NCI-H748 treated with DMSO at 0.1 percent for 48 hours (cell line): Measurements from ENCODE around the gene SYNE1.
"Not testable (repeated sequence)": the region's sequence is repeated elsewhere in the genome, so short reads cannot be mapped to it uniquely, and the experiment has no call there.

Experiments used
- DNase-seq: peaks from one replicate; lab custom pipeline; 2025; lab: John Stamatoyannopoulos, UW

SYNE1 gene

DNA sequence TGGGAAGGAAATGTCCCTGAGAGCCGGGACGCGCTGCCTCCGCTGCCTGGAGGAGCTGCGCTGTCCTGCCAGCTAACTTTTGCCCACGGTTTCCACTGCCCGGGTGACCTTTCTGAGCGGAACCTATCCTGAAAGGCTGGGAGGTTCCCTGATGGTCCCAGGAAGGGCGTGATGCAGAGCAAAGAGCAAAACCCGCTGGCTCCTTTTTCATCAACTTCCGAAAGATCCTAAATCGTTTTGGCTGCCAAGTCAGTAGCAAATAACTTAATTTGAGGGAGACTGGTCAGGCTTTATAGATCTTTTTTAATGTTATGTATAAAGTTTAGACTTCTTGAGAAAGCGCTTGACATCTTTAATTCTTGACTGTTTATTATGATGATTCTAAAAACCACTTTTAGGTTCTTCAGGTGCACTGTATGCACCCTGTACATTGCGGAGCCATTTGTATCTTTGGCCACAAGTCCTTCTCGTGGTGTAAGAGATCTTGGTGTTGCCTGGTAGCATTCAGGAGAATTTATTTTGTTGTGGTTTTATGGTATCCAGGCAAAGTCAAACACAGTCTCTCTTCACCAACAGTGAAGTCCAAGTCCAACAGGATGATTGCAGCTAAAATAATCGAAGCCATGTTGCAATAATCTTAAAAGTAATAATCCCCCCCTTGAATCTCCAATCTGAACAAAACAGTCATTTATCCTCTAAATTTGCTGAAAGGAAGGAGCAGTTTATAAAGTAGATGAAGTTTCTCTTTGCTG is at the start of gene SYNE1:
TSS of gene SYNE1 (minus strand) at position 67 of the 752 bp plus-strand sequence. CDS start 9,031 bp downstream, outside the sequence.
- no peak for DNase-seq

DNA sequence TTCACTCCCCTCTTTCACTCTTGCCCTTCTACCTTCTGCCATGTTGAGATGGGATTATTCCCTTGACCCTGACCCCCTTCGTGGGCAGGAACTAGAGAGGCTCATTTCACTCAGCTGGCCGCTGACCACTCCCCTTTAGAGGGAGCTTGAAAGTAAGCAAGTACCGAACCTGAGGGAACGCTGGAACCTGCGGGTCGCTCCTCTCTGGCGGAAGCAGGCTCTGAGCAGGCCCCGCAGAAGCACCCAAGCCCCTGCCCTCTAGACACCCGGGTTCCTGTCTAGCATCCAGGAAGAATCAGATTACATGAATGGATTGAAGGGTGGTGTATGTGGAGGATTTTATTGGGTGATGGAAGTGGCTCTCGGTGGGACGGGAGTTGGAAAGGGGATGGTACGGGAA is 48.7 kb upstream of the SYNE1 start:
- DNase-seq, result no peak

DNA sequence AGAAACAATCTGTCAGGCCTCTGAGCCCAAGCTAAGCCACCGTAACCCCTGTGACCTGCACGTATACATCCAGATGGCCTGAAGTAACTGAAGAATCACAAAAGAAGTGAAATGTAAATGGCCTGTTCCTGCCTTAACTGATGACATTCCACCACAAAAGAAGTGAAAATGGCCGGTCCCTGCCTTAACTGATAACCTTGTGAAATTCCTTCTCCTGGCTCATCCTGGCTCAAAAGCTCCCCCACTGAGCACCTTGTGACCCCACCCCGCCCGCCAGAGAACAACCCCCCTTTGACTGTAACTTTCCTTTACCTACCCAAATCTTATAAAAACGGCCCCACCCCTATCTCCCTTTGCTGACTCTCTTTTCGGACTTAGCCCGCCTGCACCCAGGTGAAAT is 45.8 kb upstream of the SYNE1 start:
- DNase-seq, result not testable (repeated sequence)

DNA sequence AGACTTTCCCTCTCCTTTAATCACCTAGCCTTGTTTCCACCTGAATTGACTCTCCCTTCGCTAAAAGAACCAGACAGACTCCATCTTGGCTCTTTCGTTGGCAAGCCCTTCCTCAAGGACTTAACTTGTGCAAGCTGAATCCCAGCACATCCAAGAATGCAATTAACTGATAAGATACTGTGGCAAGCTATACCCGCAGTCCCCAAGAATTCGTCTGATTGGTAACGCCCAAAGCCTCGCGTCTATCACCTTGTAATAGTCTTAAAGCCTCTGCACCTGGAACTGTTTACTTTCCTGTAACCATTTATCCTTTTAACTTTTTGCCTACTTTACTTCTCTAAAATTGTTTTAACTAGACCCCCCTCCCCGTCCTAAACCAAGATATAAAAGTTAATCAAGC is 45.0 kb upstream of the SYNE1 start:
- DNase-seq, result no peak

- DNase-seq, result no peak
Observed at GRCh38 chr6:152680879-152681517, 43.8 kb upstream of the SYNE1 start.

GRCh38 chr6:152680151-152680550 is 43.0 kb upstream of the SYNE1 start:
- no peak for DNase-seq

DNA sequence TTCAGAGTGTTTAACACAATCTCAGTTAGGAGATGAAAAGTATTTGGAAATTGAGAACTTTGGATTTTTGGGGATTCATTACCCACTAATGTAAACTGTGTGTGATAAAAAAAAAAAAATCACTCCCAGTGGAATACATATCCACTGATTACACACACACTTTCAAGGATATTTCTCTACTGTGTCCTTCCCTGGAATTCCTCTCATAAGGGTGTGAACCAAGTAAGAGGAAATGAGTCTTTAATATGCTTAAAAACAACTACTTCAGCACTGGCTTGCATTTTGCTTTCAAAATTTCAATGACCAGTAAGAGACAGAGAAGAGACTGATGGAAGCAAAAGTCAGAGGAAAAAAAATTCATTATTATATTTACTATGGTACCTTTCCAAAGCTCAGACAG is 36.1 kb upstream of the SYNE1 start:
- no peak for DNase-seq

DNA sequence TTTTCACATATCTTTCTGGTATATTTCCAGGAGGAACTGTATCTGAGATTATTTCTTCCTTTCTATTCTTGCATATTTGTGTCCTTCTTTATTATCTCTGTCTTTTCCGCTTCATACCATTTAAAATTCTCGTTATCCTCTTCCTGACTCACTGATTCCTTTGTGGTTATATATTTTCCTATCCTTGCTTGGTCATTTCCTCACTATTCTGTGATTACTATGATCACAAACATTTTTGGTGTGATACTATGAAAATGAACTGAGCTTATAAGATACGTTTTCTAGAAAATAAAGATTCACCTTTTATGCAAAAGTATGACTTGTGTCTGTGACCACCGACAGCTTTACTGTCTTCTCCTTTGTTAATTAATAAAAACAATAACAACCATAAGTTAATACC is 34.0 kb upstream of the SYNE1 start:
- DNase-seq, result no peak

DNA sequence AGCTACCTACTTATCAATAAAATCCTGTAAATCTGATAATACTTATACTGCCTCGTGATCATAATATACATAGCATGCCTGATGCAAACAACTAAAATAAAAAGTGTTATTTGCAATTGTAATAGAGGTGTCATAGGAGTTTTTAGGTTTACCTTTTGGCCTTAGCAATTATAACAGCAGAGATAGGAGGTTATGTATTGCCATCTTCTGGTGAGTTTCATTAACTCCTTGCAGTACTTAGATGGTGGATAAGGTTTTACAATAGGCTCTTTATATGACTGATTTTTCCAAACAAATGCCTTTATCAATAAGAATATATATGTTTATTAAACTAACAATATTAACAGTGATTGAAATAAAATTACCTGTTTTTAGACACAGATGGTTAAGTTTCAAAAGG is 32.7 kb upstream of the SYNE1 start:
- peak; percentile 35 for DNase-seq

GRCh38 chr6:152661776-152662175 is 24.6 kb upstream of the SYNE1 start:
- no peak for DNase-seq

DNA sequence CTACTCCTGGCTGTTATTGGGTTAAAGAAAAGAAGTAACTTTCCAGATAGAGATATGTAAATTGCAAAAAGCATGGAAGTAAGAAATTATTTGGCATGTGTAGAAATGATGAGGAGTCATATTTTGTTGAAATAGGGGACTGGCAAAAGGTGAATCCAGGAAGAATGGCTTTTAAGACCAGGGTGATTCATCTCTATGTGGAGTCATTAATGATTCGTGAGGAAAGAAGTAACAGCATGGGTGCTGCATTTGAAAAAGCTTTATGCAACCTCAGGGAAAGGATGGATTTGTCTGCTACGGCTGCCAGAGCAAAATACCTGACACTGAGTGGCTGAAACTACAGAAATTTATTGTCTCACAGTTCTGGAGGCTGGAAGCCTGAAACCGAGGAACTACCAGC is 14.8 kb upstream of the SYNE1 start:
- DNase-seq, result no peak

DNA sequence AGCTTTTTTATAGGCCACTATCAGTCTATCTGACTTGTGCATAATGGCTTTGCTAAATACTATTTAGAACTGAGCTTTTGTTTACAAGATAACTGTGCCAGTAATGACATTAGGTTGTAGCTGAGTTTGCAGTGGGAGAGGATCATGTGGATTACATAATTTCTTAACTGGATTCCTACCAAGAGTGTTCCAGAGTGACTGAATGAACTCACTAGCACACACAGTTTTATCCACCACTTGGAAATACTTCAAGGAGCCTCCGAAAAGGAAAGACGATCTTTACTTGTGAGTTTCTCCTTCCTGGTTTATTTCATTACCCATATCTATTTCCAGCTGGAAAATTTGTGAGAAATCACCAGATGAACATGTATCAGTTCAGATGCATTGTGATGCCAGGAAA is 10.9 kb upstream of the SYNE1 start:
- no peak for DNase-seq

- DNase-seq, result not testable (repeated sequence)
Observed at GRCh38 chr6:152646732-152647131, 9.6 kb upstream of the SYNE1 start.

DNA sequence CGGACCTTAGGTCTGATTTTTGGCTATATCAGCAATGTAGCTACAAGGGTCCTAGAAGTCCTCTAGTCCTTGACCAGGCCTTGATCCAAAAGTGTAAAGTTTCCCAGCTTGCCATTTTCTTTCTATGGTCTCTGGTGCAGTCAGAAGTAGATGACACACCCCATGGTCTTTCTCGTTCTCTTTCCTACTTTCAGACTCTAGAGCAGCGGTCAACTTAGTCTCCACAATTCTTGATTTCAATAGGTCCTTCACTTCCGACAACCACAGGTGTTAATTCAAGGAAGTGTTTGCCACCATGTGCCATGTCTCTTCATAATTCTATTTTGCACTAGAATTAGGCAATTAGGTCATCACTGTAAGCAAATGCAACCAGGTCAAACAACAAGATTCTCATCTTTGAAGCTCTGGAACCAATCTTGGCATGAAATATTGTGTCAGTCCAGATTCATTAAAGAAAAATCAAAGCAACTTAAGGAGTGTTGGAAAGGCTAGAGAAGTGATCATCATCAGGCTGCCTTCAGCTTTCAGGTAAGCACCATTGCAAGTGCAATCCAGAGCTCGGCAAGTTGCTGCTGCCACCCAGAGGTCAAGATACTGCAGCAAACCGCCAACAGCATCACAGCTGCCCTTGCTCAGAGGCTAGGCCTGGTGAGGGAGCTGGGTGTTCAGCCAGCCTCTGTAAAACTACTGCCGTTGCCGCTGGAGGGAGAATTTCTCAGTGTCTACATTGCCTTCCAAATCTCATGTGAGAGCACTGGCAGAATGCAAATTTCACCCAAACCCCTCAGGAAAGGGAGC is 5.6 kb upstream of the SYNE1 start:
- peak; percentile 5 for DNase-seq

- peak; percentile 31 for DNase-seq
Observed at GRCh38 chr6:152636609-152637295, 410 bp downstream of the SYNE1 start.

DNA sequence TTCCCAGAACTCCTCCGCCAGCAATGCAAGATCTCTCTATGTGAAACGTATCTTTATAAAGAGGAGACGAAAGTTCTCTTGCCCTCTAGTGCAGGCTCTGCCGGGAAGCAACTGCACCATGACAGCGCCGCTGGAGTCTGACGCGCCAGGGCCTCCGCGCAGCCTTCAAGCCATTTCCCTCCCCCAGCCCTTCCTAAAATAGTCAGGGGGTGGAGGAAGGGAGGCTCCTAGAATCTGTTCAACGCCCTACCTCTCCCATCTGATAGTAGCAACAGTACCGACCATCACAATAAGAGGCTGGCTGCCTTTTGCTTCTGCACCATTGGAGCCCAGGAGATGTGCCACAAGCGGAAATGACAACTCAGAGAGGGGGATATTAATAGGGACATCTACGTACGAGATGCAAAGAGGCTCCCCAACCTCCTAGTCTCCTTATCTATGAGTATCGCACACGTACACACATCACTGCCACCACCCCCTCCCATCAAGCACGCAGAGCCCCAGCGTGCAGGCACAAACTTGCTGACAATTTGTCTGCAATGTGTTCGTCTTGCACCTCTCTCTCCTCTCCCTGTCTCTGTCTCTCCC is 1.0 kb downstream of the SYNE1 start:
- DNase-seq, result peak; percentile 26

DNA sequence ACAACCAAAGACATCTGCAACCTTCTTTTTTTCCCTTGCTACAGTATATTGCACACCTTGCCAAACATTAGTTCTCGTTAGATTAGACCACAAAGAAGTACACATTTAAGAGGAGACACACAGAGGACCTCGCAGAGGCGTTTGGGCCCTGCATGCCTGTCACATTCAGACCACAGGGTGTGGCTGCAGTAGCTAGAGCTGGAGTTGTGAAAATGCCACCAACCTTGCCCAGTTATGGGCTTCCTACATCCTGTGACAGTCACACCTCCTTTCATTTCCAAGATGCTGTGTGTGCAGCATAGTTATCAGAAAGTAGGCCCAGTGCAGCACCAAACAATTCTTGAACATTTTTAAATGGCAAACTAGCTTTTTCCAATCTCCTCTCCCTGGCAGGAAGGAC is 2.4 kb downstream of the SYNE1 start:
- no peak for DNase-seq

GRCh38 chr6:152632121-152632782 is 4.9 kb downstream of the SYNE1 start:
- no peak for DNase-seq

DNA sequence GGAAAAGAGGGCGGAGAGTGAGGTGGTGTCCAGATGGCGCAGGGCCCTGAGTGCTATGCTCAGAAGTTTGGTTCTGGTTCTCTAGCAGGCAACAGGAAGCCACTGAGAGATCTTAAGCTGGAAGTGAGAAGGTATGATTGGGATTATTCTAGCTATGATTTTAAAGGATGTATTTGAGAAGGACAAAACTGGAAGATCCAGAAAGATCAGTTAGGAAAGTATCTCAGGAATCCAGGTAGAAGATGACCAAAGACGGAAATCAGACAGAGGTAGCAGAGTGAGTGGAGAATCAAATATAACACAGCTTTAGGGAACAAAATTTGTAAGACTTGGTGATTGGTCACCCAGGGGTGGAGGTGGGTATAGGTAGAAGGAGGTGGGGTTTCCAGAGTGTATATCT is 5.8 kb downstream of the SYNE1 start:
- no peak for DNase-seq

DNA sequence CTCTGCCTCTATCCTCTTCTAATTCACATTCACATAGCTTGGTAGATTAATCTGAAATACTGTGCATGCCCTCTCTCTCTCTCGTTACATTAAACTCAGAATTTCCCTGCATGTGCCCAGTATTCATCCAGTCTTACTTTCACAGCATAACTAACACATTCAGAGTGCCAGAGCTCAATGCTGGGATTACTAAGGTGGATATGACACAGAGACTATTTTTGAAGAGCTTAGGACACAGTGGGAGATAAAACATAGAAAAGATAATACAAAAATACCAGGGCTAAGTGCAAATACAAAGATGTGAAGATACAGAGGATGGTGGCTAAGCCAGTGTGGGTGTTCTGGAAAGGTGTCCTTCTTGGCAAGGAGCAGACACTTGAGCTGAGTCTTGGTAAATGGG is 6.3 kb downstream of the SYNE1 start:
- DNase-seq, result no peak

- DNase-seq, result no peak
Observed at GRCh38 chr6:152625213-152625612, 11.9 kb downstream of the SYNE1 start.
